ENCODE results near the gene NDUFS6. TPM values are rescaled to one million over a fixed set of nuclear protein-coding genes. Genes with fewer than 3 reads are reported as not detected.

NDUFS6 gene
- total and polyA plus RNA-seq, 3 donors from 2014 or later: 54.9 to 59.3 (median 58.7) TPM

DNA sequence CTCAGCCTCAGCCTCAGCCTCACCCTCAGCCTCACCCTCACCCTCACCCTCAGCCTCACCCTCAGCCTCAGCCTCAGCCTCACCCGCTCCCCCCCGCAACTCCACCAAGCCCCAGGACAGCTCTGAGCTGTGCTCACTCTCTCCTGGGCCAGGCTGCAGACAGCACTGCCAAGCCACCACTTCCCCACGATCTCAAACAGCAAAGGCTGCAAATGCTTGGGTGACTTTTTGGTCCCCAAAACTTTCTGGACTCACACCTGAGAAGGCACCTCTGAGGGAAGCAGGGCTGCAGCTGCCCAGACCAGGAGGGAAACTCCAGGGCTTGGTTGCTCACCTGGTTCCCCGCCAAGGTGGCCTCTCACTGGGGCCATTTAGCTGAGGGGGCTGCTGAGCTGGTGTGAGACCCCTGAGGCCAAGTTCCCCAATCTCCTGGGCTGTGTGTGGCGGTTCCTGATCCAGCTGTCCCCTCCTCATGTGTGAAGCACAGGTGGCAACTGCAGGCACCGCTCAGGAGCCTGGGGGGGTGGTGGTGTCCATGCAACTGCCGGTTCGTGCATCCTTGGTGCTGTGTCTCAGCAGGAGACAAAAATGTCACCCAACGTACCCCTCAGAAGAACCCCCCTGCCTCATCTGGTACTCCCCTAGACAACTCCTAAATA is 19.4 kb upstream of the NDUFS6 start:
- intact Hi-C loops (cut with DNase I; ENCODE audit: low total_unique reads): no loop called here

DNA sequence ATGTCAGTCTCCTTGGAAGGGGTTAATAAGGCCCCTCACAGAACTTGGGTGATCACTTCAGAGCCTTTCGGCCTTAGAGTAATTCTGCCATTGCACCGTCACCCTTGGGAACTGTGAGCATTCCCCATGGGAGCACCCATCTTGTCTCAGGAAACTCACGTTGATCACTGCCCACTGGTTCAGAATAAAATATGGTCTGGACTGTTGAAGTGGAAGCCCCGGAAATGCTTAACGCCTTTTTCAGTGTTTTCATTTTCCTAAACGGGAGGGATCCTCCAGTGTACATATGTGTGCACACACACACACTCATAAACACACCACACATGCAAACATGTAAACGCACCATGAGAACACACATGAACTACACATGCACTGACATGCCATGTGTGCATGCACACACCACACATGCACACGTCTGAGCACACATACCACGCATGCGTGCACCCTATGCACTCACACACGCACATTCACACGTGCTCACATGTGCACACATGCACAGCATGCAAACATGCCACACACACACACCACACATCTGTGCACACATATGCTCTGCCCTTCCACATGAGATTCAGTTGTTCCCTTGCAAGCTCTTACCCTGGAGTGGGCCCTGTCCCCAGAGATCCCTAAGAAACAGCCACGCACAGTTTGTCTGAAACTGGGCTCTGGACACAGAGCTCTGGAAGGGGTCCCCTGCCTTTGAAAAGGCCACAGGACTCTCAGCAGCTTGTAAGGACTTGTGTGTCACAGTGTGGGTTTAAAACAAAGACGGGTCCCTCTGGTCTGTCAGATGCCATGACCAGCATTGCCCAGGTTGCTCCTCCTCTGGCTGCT is 18.6 kb upstream of the NDUFS6 start:
- Histone ChIP-seq H3K36me3 (ENCODE audit: low read depth, missing control alignments) (no peaks in the 10 kb centered on the region), H3K27ac (no peak overlapping the region), H3K4me3 (no peak overlapping the region), H3K4me1 (no peaks in the 10 kb centered on the region), H3K27me3 (no peaks in the 10 kb centered on the region), H3K9me3 (no peaks in the 10 kb centered on the region)
- TF ChIP-seq POLR2A (IDR thresholded peaks at IDR 0.05): no peak
- TF ChIP-seq, protein P1, sequence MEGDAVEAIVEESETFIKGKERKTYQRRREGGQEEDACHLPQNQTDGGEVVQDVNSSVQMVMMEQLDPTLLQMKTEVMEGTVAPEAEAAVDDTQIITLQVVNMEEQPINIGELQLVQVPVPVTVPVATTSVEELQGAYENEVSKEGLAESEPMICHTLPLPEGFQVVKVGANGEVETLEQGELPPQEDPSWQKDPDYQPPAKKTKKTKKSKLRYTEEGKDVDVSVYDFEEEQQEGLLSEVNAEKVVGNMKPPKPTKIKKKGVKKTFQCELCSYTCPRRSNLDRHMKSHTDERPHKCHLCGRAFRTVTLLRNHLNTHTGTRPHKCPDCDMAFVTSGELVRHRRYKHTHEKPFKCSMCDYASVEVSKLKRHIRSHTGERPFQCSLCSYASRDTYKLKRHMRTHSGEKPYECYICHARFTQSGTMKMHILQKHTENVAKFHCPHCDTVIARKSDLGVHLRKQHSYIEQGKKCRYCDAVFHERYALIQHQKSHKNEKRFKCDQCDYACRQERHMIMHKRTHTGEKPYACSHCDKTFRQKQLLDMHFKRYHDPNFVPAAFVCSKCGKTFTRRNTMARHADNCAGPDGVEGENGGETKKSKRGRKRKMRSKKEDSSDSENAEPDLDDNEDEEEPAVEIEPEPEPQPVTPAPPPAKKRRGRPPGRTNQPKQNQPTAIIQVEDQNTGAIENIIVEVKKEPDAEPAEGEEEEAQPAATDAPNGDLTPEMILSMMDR (IDR thresholded peaks at IDR 0.05): no peak
- WGBS, 2 donors: 64 to 67% methylated on average over 14 of the region's 14 CpGs
- no peak for DNase-seq
- intact Hi-C loops (cut with DNase I; ENCODE audit: low total_unique reads): no loop called here

More for the DNA sequence above, 19.4 kb upstream of the NDUFS6 start:
- no peaks in the 10 kb centered on the region for H3K27me3 ChIP-seq
- no peaks in the 10 kb centered on the region for H3K4me1 ChIP-seq
- H3K9me3 ChIP-seq: no peaks in the 10 kb centered on the region
- WGBS, 2 donors: 80 to 85% methylated on average over 8 to 9 of the region's 9 CpGs
- no peak overlapping the region for H3K4me3 ChIP-seq
- H3K36me3 ChIP-seq (ENCODE audit: low read depth, missing control alignments): no peaks in the 10 kb centered on the region
- no peak for DNase-seq
- H3K27ac ChIP-seq: no peak overlapping the region
- TF ChIP-seq, protein P1 (IDR thresholded peaks at IDR 0.05): no peak
- no peak for TF ChIP-seq POLR2A (IDR thresholded peaks at IDR 0.05)

DNA sequence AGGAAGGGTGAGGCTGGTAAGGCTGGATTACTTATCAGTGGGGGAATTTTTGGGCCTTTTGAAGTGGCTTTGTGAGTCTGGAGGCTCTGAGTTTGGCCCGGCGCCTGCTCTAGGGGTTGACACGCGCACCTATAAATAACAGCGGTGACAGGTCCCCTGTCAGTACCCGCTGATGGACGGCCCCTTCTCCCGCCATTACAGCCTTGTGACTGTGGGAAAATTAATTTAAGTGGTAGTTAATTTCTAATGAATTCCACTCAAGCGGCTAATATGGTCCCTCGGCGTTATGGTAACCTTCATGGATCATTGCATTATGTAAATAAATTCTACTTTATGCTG is 18.0 kb upstream of the NDUFS6 start:
- WGBS, 2 donors: 47 to 53% methylated on average over 11 of the region's 11 CpGs
- Histone ChIP-seq H3K9me3 (no peaks in the 10 kb centered on the region), H3K4me1 (no peaks in the 10 kb centered on the region), H3K27ac (no peak overlapping the region), H3K4me3 (no peak overlapping the region), H3K27me3 (no peaks in the 10 kb centered on the region), H3K36me3 (ENCODE audit: low read depth, missing control alignments) (no peaks in the 10 kb centered on the region)
- DNase-seq: no peak
- intact Hi-C loops (cut with DNase I; ENCODE audit: low total_unique reads): no loop called here
- no peak for TF ChIP-seq POLR2A (IDR thresholded peaks at IDR 0.05)
- TF ChIP-seq, protein P1 (IDR thresholded peaks at IDR 0.05): no peak

DNA sequence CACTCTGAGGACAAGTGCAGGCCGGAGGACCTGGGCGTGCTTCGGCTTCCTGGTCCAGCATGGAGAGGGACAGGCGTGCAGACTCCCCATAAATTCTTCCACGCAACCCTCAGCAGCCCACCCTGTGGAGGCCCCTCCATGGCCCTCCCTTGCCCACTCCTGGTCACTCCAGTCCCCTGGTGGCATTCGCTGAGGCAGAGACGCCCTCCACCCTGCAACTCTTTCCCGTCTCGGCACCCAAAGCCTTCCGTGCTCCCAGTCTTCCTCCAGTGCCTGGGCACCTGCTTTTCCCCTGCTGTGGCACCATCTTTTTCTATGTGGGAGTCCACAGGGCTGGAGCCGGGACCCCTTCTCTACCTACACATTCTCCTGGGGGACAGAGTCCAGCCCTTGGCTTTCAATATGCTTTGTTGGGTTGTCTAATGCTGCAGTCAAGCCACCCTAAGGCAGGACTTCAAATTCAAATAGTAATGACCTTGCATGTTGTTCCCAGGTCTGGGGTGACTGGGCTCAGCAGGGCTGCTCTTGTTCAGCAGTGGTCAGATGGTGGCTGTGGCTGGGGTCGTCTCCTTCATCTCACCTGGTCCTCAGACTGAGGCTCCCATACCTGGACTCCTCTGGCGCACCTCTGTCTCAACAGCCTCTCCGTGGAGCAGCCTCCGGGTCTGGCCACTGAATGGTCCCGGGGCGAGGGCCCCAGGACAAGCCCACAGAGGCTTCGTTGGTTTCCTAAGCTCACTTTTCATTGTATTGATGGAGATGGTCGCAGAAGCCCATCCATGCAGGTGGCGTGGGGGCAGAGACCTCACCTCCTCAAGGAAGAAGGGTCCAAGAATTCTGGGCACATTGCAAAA is 16.8 kb upstream of the NDUFS6 start:
- 88 to 89% methylated on average over 20 of the region's 20 CpGs for WGBS, 2 donors
- H3K27me3 ChIP-seq: no peaks in the 10 kb centered on the region
- no peaks in the 10 kb centered on the region for H3K4me1 ChIP-seq
- H3K36me3 ChIP-seq (ENCODE audit: low read depth, missing control alignments): no peaks in the 10 kb centered on the region
- intact Hi-C loops (cut with DNase I; ENCODE audit: low total_unique reads): no loop called here
- no peak for TF ChIP-seq POLR2A (IDR thresholded peaks at IDR 0.05)
- TF ChIP-seq, protein P1 (IDR thresholded peaks at IDR 0.05): no peak
- no peaks in the 10 kb centered on the region for H3K9me3 ChIP-seq
- H3K4me3 ChIP-seq: no peak overlapping the region
- DNase-seq: no peak
- H3K27ac ChIP-seq: no peak overlapping the region

All from testis (tissue), 3 donors.